Measurements from ENCODE around the gene ATP2B1.

GRCh38 chr12:89539426-89540223 is 169.0 kb downstream of the ATP2B1 start:
- no peak for TF ChIP-seq GATA2 (IDR thresholded peaks at IDR 0.05; ENCODE audit: low read depth, low read length)
- no peak for TF ChIP-seq GATA3 (IDR thresholded peaks at IDR 0.05; ENCODE audit: low read depth, low read length)

Measured in SH-SY5Y (cell line).